Thoracic aorta (tissue), 2 donors: ENCODE results near the gene GTF3C5. TPM values are rescaled to one million over a fixed set of nuclear protein-coding genes. Genes with fewer than 3 reads are reported as not detected.
"Not testable (repeated sequence)": the region's sequence is repeated elsewhere in the genome, so short reads cannot be mapped to it uniquely, and the experiment has no call there.

Experiments used
- ATAC-seq: fragments of 150-250 bp; one replicate; pipeline ENCODE4 v1.8.0; 2017; ENCODE audit warnings: low read depth; ENCODE audit not compliant: insufficient number of reproducible peaks, low FRiP score
- DNase-seq: peaks from one replicate; pipeline ENCODE4 v3.0.0-alpha.2; 2020; ENCODE audit warnings: low spot score
- H3K27ac ChIP-seq, 2 donors: fragments of 200-600 bp; sonication (generic); 1 replicate in 1 of 2; 2 replicates in 1 of 2; pipeline ENCODE4 v1.5.1; 2016; ENCODE audit warnings: mild to moderate bottlenecking in 2 of 2, moderate library complexity in 2 of 2
- H3K27me3 ChIP-seq: fragments of 200-600 bp; sonication (generic); replicated peaks from 2 replicates; pipeline ENCODE4 v1.6.0; 2016; ENCODE audit warnings: mild to moderate bottlenecking; ENCODE audit not compliant: insufficient read depth
- H3K36me3 ChIP-seq: fragments of 200-600 bp; sonication (generic); one replicate; pipeline ENCODE4 v1.5.1; 2016
- H3K4me1 ChIP-seq, 2 donors: fragments of 200-600 bp; sonication (generic); 1 replicate in 1 of 2; 2 replicates in 1 of 2; pipeline versions ENCODE4 v1.5.1 to v1.6.0; 2016; ENCODE audit warnings: low read depth in 2 of 2, mild to moderate bottlenecking in 1 of 2; ENCODE audit not compliant: control insufficient read depth in 1 of 2
- H3K4me3 ChIP-seq: fragments of 200-600 bp; sonication (generic); 2 replicates; pipeline ENCODE4 v1.5.1; 2016; ENCODE audit warnings: mild to moderate bottlenecking
- H3K9me3 ChIP-seq: fragments of 200-600 bp; sonication (generic); 2 replicates; pipeline ENCODE4 v1.5.1; 2016
- total RNA-seq, 2 donors: library from RNA; depleted of rRNA; stranded (reverse); fragments of >200 nt; gene quantifications; one replicate each; pipeline versions ENCODE4 v1.1.0 to v1.2.3, GENCODE V29; 2016
- TF ChIP-seq, protein P1 (sequence below): fragments of 200-600 bp; sonication (generic); IDR thresholded peaks from one replicate; pipeline ENCODE4 v1.5.1; 2019; ENCODE audit warnings: antibody characterized with exemption

Gene GTF3C5
- total RNA-seq, 2 donors from 2014 or later = 40.6 to 54.3 TPM

DNA sequence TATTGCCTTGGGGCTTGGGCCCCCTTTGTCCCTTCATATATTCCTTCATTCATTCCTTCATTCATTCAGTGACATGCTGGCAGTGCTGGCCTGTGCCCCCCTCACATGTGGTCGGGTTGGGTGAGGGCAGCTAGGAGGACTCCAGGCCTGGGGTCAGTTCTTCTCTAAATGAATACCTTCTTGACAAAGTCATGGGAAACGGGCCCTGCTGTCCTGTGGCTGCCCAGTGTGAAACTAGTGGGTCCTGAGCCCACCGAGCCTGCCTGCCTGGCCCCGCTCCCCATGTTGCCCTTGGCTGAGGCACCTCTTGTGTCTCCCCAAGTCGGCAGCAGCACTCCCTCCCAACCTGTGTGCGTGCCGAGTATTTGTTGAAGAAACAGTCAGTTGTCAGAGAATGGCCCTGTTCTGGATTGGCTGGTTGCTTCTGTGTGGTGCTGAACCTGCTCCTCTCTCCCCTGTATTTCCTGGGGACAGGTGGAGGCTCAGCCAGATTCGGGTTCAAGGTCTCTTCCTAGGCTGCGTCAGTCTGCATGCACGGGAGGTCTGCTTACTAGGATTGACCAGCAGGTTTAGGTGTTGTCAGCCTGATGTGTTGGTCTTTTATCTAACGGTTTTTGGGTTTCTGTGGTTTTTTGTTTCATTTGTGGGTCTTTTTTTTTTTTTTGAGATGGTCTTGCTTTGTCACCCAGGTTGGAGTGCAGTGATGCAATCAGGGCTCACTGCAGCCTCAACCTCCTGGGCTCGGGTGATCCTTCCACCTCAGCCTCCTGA, 27.9 kb downstream of the GTF3C5 start:
- H3K27me3 ChIP-seq = no peaks in the 10 kb centered on the region
- H3K4me3 ChIP-seq = no peak overlapping the region
- peaks cover 0 to 12% of the 10 kb centered on the region in 2 donors for H3K4me1 ChIP-seq
- DNase-seq = no peak
- H3K9me3 ChIP-seq = no peaks in the 10 kb centered on the region
- TF ChIP-seq, protein P1, sequence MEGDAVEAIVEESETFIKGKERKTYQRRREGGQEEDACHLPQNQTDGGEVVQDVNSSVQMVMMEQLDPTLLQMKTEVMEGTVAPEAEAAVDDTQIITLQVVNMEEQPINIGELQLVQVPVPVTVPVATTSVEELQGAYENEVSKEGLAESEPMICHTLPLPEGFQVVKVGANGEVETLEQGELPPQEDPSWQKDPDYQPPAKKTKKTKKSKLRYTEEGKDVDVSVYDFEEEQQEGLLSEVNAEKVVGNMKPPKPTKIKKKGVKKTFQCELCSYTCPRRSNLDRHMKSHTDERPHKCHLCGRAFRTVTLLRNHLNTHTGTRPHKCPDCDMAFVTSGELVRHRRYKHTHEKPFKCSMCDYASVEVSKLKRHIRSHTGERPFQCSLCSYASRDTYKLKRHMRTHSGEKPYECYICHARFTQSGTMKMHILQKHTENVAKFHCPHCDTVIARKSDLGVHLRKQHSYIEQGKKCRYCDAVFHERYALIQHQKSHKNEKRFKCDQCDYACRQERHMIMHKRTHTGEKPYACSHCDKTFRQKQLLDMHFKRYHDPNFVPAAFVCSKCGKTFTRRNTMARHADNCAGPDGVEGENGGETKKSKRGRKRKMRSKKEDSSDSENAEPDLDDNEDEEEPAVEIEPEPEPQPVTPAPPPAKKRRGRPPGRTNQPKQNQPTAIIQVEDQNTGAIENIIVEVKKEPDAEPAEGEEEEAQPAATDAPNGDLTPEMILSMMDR = no peak
- no peak overlapping the region for H3K27ac ChIP-seq
- ATAC-seq = no peak
- H3K36me3 ChIP-seq = peaks cover 32% of the 10 kb centered on the region

DNA sequence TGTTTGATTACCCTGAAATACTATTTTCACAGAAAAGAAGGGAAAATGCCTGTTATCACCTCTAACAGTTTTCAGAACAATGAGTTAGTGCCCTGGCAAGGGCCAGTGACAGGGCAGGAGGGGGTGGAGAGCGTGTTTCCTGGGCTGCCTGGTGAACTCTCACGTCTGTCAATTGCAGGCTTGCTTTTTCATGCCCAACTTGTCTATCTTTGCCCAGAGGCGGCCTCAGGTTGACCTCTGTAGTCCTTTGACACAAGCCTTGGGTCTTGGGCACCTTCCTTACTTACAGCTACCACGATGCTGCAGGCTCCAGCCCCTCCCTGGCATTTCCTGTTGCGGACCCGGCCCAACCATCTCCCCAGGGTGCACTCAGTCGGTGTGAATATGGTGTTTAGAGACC, 28.8 kb downstream of the GTF3C5 start:
- H3K9me3 ChIP-seq = no peaks in the 10 kb centered on the region
- peaks cover 0 to 8% of the 10 kb centered on the region in 2 donors for H3K4me1 ChIP-seq
- no peak overlapping the region for H3K27ac ChIP-seq
- no peak overlapping the region for H3K4me3 ChIP-seq
- TF ChIP-seq, protein P1 = no peak
- ATAC-seq = no peak
- H3K27me3 ChIP-seq = no peaks in the 10 kb centered on the region
- H3K36me3 ChIP-seq = peaks cover 23% of the 10 kb centered on the region
- no peak for DNase-seq

DNA sequence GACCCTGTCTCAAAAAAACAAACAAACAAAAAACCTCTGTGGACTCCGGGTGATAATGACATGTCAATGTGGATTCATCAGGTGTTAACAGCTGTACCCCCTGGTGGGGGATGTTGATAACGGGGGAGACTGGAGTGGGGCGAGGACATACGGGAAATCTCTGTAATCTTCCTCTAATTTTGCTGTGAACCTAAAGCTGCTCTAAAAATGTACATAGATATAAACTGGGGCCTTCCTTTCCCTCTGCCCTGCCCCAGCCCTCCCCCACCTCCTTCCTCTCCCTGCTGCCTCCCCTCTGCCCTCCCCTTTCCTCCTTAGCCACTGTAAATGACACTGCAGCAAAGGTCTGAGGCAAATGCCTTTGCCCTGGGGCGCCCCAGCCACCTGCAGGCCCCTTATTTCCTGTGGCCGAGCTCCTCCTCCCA, 29.6 kb downstream of the GTF3C5 start:
- no peak for ATAC-seq
- no peaks in the 10 kb centered on the region for H3K4me1 ChIP-seq
- no peak overlapping the region for H3K4me3 ChIP-seq
- peaks cover 23% of the 10 kb centered on the region for H3K36me3 ChIP-seq
- no peak for DNase-seq
- no peak overlapping the region for H3K27ac ChIP-seq
- no peaks in the 10 kb centered on the region for H3K9me3 ChIP-seq
- TF ChIP-seq, protein P1 = no peak
- no peaks in the 10 kb centered on the region for H3K27me3 ChIP-seq

DNA sequence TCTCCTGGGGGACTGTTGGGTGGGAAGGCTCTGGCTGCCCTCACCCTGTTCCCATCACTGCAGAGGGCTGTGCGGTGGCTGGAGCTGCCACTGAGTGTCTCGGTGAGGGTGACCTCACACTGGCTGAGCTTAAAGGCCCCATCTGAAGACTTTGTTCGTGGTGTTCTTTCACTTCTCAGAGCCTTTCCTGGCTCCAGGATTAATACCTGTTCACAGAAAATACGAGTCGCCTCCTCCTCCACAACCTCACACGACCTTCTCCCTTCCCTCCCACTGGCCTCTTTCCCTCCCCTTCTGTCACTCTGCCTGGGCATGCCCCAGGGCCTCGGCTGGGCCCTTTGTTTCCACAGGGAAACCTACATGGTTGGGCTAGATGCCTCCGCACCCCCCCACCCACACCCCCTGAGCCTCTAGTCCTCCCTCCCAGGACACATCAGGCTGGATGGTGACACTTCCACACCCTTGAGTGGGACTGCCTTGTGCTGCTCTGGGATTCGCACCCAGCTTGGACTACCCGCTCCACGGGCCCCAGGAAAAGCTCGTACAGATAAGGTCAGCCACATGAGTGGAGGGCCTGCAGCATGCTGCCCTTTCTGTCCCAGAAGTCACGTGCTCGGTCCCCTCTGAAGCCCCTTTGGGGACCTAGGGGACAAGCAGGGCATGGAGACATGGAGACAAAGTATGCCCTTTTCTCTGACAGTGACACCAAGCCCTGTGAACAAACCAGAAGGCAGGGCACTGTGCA, 30.4 kb downstream of the GTF3C5 start:
- not testable (repeated sequence) for H3K4me3 ChIP-seq, H3K27me3 ChIP-seq, H3K4me1 ChIP-seq, DNase-seq, ATAC-seq, H3K27ac ChIP-seq, H3K9me3 ChIP-seq
- H3K36me3 ChIP-seq = peaks cover 16% of the 10 kb centered on the region

DNA sequence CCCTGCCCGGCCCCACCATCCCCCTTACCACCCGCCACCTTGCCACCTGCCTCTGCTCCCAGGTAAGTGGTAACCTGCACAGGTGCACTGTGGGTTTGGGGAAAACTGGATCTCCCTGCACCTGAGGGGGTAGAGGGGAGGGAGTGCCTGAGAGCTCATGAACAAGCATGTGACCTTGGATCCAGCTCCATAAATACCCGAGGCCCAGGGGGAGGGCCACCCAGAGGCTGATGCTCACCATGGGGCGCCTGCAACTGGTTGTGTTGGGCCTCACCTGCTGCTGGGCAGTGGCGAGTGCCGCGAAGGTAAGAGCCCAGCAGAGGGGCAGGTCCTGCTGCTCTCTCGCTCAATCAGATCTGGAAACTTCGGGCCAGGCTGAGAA, 31.0 kb downstream of the GTF3C5 start, which contains the start of gene CEL:
CEL (plus strand) TSS at position 218 of the 382 bp plus-strand sequence; CDS start at position 240, 22 bp downstream.
- H3K4me1 ChIP-seq, H3K27ac ChIP-seq, H3K9me3 ChIP-seq, ATAC-seq, H3K4me3 ChIP-seq, DNase-seq, H3K27me3 ChIP-seq: not testable (repeated sequence)
- H3K36me3 ChIP-seq = peaks cover 16% of the 10 kb centered on the region

DNA sequence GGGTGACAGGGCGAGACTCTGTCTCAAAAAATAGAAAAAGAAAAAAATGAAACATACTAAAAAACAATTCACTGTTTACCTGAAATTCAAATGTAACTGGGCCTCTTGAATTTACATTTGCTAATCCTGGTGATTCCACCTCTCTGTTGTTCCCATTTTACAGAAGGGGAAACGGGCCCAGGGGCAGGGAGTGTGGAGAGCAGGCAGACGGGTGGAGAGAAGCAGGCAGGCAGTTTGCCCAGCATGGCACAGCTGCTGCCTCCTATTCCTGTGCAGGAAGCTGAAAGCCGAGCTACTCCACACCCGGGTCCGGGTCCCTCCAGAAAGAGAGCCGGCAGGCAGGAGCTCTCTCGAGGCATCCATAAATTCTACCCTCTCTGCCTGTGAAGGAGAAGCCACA, 31.8 kb downstream of the GTF3C5 start:
- H3K4me3 ChIP-seq, ATAC-seq, DNase-seq, H3K27ac ChIP-seq, H3K36me3 ChIP-seq, H3K4me1 ChIP-seq, H3K27me3 ChIP-seq, H3K9me3 ChIP-seq: not testable (repeated sequence)
